ENCODE measurements around the gene TNFAIP2. TPM values are rescaled to one million over a fixed set of nuclear protein-coding genes. Genes with fewer than 3 reads are reported as not detected.

The TNFAIP2 gene
- total RNA-seq, 3 donors from 2014 or later = 22.0 to 67.4 (median 40.2) TPM

DNA sequence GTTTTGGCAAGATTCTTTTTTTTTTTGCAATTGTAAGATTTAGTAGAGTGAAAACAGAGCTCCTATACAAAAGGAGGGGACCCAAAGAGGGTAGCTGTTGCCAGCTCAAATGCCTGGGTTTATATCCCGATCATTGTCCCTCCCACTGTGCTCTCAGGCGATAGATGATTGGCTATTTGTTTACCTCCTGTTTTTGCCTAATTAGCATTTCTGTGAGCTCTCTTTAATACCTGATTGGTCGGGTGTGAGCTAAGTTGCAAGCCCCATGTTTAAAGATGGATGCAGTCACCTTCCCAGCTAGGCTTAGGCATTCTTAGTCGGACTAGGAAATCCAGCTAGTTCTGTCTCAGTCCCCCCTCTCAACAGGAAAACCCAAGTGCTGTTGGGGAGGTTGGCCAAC, 26.9 kb upstream of the TNFAIP2 start:
- ATAC-seq = no peak
- intact Hi-C loops (cut with DNase I, micrococcal nuclease) = no loop called here
- H3K36me3 ChIP-seq (ENCODE audit: low read depth) = no peaks in the 10 kb centered on the region

GRCh38 chr14:103097244-103097993, 25.8 kb upstream of the TNFAIP2 start:
- DNase-seq = peak in 1 of 3 donors; percentile 48
- Histone ChIP-seq H3K4me3 (no peak overlapping the region), H3K36me3 (ENCODE audit: low read depth) (no peaks in the 10 kb centered on the region), H3K4me1 (ENCODE audit: low read depth) (peaks cover 15% of the 10 kb centered on the region), H3K9me3 (no peaks in the 10 kb centered on the region)
- ATAC-seq = no peak
- TF ChIP-seq, protein P1, sequence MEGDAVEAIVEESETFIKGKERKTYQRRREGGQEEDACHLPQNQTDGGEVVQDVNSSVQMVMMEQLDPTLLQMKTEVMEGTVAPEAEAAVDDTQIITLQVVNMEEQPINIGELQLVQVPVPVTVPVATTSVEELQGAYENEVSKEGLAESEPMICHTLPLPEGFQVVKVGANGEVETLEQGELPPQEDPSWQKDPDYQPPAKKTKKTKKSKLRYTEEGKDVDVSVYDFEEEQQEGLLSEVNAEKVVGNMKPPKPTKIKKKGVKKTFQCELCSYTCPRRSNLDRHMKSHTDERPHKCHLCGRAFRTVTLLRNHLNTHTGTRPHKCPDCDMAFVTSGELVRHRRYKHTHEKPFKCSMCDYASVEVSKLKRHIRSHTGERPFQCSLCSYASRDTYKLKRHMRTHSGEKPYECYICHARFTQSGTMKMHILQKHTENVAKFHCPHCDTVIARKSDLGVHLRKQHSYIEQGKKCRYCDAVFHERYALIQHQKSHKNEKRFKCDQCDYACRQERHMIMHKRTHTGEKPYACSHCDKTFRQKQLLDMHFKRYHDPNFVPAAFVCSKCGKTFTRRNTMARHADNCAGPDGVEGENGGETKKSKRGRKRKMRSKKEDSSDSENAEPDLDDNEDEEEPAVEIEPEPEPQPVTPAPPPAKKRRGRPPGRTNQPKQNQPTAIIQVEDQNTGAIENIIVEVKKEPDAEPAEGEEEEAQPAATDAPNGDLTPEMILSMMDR (IDR thresholded peaks at IDR 0.05) = no peak
- intact Hi-C loops (cut with DNase I, micrococcal nuclease) = no loop called here

More for the DNA sequence above, 26.9 kb upstream of the TNFAIP2 start:
- TF ChIP-seq, protein P1 (IDR thresholded peaks at IDR 0.05) = no peak
- no peak overlapping the region for H3K4me3 ChIP-seq
- H3K9me3 ChIP-seq = no peaks in the 10 kb centered on the region
- H3K4me1 ChIP-seq (ENCODE audit: low read depth) = peaks cover 18% of the 10 kb centered on the region
- no peak for DNase-seq

DNA sequence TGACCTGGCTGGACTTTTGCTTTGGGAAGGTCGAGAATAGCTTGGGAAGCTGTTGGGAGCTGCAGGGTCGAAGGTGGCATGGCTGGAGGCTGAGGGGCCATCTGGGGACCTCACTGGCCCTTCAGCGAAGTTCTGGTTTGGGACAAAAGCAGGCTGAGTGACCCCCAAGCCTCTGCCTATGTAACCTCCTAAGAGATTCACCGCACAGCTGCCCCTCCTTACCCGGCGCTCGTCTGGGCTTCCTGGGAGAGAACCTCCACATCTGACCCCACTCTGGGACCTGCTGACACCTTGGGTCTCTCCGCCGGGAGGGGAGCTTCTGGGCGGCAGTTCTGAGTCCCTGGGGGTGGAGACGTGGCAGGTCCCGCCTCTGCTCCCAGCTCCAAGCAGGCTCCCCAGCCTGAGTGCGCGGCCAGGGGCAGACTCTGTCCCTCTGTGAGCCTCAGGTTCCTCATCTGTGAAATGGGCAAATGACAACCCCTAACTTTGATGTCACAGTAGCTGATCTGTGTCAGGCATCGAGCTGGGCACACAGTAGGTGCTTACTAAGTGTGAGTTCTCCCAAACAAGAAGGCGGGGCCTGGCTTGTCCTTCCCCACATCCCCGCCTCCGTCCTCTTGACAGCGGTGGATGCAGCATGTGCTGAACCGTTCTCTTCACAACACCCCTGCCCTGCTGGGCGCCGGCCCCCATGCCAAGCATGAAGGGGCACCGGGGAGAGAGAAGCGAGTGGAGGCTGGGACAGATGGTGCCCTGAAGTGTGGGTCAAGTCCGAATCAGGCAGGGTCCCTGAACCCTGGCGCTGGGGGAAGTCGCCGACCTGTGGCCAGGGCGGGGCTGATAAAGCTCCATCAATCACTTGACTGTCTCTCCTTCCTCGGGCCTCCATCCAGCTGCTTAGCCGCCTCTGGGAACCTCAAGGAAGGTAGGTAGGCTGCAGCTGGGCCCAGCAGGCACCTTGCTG, 25.0 kb upstream of the TNFAIP2 start:
- ATAC-seq = no peak

DNA sequence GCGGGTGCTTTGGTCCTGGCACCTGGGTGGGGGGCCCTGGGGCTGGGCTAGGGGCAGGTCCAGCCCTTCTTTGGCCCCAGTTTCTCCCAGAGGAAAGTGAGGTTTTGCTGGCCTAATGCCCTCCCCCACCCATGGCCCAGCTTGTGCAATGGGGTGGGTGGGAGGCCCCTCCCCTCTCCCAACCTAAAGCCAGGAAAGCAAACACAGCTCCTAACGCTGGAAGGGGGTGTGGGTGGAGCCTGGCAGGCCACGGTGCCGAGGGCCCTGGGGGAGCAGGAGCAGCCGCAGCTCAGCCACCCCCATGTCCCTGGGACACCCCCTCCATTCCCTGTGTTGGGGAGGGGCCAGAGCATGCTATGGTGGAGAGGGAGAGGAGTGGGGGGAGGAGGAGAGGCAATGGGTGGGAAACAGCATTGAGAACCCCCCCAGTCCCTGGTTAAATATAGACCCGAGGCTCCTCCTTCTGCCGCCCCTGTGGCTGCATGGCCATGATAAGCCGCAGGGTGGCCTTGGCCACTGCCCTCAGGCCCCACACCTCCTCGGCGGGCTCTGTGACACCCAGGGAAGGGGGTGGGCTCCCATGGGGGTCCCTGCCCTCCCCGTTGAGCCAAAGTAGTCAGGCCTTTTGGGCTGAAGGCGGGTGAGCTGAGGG, 24.1 kb upstream of the TNFAIP2 start:
- ATAC-seq (no peak), DNase-seq (peak in 1 of 3 donors; percentile 42)
- H3K36me3 ChIP-seq (ENCODE audit: low read depth) = no peaks in the 10 kb centered on the region
- no peaks in the 10 kb centered on the region for H3K9me3 ChIP-seq
- H3K4me3 ChIP-seq = no peak overlapping the region
- TF ChIP-seq, protein P1 (IDR thresholded peaks at IDR 0.05) = no peak
- peaks cover 24% of the 10 kb centered on the region for H3K4me1 ChIP-seq (ENCODE audit: low read depth)
- intact Hi-C loops (cut with DNase I, micrococcal nuclease) = no loop called here

More for the DNA sequence above, 25.0 kb upstream of the TNFAIP2 start:
- DNase-seq = peak in 1 of 3 donors; percentile 52
- H3K36me3 ChIP-seq (ENCODE audit: low read depth) = no peaks in the 10 kb centered on the region
- no peak overlapping the region for H3K4me3 ChIP-seq
- peaks cover 17% of the 10 kb centered on the region for H3K4me1 ChIP-seq (ENCODE audit: low read depth)
- TF ChIP-seq, protein P1 (IDR thresholded peaks at IDR 0.05) = no peak
- no peaks in the 10 kb centered on the region for H3K9me3 ChIP-seq
- intact Hi-C loops (cut with DNase I, micrococcal nuclease) = no loop called here

GRCh38 chr14:103099733-103100280, 23.5 kb upstream of the TNFAIP2 start:
- TF ChIP-seq, protein P1 (IDR thresholded peaks at IDR 0.05) = no peak
- DNase-seq (peak in 1 of 3 donors; percentile 54), ATAC-seq (no peak)
- H3K4me1 ChIP-seq (ENCODE audit: low read depth) = peaks cover 26% of the 10 kb centered on the region
- intact Hi-C loops (cut with DNase I, micrococcal nuclease) = loop anchor here in 1 of 2 donors (10.0 kb wide), 1 partner anchor 85 kb away; no protein-coding TSS in a partner anchor
- H3K4me3 ChIP-seq = no peak overlapping the region
- no peaks in the 10 kb centered on the region for H3K9me3 ChIP-seq
- no peaks in the 10 kb centered on the region for H3K36me3 ChIP-seq (ENCODE audit: low read depth)

Data from mucosa of descending colon (tissue), 3 donors.